ENCODE measurements around the gene TPRA1. TPM values are rescaled to one million over a fixed set of nuclear protein-coding genes. Genes with fewer than 3 reads are reported as not detected.

The TPRA1 gene
- total and polyA plus RNA-seq, 2 of the 4 experiments (the other 2 are of a cell fraction): 17.9 to 40.1 TPM

- Histone ChIP-seq H2BK15ac (ENCODE audit: low read depth, low read length) (no peak overlapping the region), H3K9me3 (ENCODE audit: control insufficient read depth, insufficient read depth, low read length) (no peaks in the 10 kb centered on the region), H2AK9ac (replicated peaks; ENCODE audit: low read depth, low read length, poor library complexity) (no peak overlapping the region), H2AK5ac (ENCODE audit: low read depth, low read length) (no peak overlapping the region), H3K4ac (ENCODE audit: low read depth, low read length) (no peak overlapping the region), H4K91ac (ENCODE audit: insufficient read depth, low read depth, low read length) (no peak overlapping the region), H3K27ac (ENCODE audit: insufficient read depth, low read length) (no peak overlapping the region), H4K20me1 (ENCODE audit: insufficient read depth, low read length) (no peaks in the 10 kb centered on the region), H3K27me3 (ENCODE audit: control insufficient read depth, insufficient read depth, low read length) (no peaks in the 10 kb centered on the region), H2BK120ac (ENCODE audit: low read depth, low read length) (no peak overlapping the region), H3K4me1 (ENCODE audit: control insufficient read depth, insufficient read depth, low read length) (peaks cover 9% of the 10 kb centered on the region), H4K5ac (ENCODE audit: low read depth, low read length) (no peak overlapping the region), H3K9me1 (ENCODE audit: insufficient read depth, low read length) (peaks cover 3% of the 10 kb centered on the region; the same call in 1 of the 2 replicates), H3K4me2 (ENCODE audit: low read depth, low read length) (no peak overlapping the region), H3K79me1 (ENCODE audit: low read depth in 1 of 2, low read length in 2 of 2) (peaks cover 3 to 14% of the 10 kb centered on the region in 2 experiments; a peak in 2 of 4 replicates), H3K9ac (ENCODE audit: low read depth, low read length) (no peak overlapping the region), H2BK5ac (ENCODE audit: low read depth, low read length, poor library complexity, severe bottlenecking) (no peak overlapping the region), H2AFZ (replicated peaks; ENCODE audit: low read length, poor library complexity) (no peak overlapping the region), H4K8ac (ENCODE audit: low read depth in 2 of 2, low read length in 2 of 2) (no peak overlapping the region), H3K18ac (ENCODE audit: low read depth, low read length) (no peak overlapping the region), H3K56ac (ENCODE audit: extremely low read depth, insufficient read depth, low read length) (no peak overlapping the region), H2BK20ac (ENCODE audit: low read depth, low read length) (no peak overlapping the region), H3K36me3 (ENCODE audit: control insufficient read depth, insufficient read depth, low read length) (peaks cover 18% of the 10 kb centered on the region), H3K4me3 (ENCODE audit: insufficient read depth, low read depth, low read length) (no peak overlapping the region), H3K14ac (replicated peaks; ENCODE audit: low read depth, low read length) (no peak overlapping the region), H3K23ac (ENCODE audit: low read depth, low read length) (no peak overlapping the region)
- ChIA-PET POLR2A (ENCODE audit: unreplicated experiment) (no interaction called here), CTCF (no interaction called here)
- dilution Hi-C loops (cut with HindIII; ENCODE audit: low sequenced_read_pairs, unreplicated experiment): no loop called here
- ATAC-seq (ENCODE audit: low read depth) (no peak), DNase-seq (no peak)
- intact Hi-C loops (cut with micrococcal nuclease): no loop called here
- no TSS peak for BruUV-seq (replicated peaks)
- in situ Hi-C loops (cut with MboI; ENCODE audit: low sequenced_read_pairs): no loop called here
- no peak for TF ChIP-seq MXI1 (IDR thresholded peaks at IDR 0.05; ENCODE audit: borderline replicate concordance, low read depth, low read length)
Measured at GRCh38 chr3:127613406-127613805, 22.9 kb upstream of the TPRA1 start.
